ENCODE data around the gene HLF.

HLF gene

GRCh38 chr17:55248077-55248476 lies 16.7 kb upstream of the HLF start:
- intact Hi-C loops (cut with DNase I), result no loop called here
- no peak for DNase-seq

- DNase-seq, result no peak
- intact Hi-C loops (cut with DNase I), result no loop called here
These were observed 14.9 kb upstream of the HLF start for GRCh38 chr17:55249861-55250260.

DNA sequence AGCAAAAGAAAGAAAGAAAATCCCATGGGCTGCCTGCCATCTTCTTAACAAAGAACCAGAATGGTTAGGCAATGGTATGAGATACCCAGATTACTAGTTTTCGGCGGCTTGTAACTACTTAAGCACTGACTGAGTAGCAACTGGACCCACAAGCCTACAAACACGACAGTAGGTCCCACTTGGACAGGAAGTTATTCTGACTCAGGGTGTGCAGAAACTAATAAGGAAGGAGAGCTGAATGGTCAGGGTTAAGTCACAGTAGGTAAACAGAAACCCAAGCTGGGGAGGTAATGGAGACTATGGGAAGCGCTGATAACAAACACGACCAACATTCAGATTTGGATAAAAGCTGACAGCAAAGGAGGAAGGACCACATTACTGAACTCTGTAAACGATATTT lies 10.4 kb upstream of the HLF start:
- intact Hi-C loops (cut with DNase I), result no loop called here
- no peak for DNase-seq

DNA sequence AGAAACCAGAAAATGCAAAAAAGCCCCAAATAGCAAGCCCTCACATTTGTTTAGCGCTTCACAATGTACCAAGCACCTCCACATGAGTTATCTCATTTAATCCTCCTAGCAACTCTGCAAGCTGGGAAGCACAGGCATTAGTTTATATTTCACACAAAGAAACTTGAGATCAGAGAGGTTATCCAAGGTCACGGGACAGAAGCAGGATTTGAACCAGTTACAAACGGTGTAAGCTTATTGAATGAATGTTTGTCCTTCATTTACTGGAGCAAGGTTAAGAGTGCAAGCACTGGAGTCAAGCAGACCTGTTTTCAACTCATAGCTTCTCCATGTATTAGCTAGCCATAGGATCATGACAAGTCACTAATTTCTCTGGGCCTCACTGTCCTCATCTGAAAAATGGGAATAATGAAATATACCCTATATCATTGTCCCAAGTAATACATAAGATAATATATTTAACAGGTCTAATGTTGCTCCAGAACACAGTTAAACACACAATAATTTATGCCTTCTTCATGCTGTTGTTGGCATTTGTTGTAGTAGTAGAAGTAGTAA lies 6.1 kb upstream of the HLF start:
- intact Hi-C loops (cut with DNase I), result no loop called here
- no peak for DNase-seq

- no peak for DNase-seq
- intact Hi-C loops (cut with DNase I), result no loop called here
These were observed 5.1 kb upstream of the HLF start for GRCh38 chr17:55259684-55260111.

DNA sequence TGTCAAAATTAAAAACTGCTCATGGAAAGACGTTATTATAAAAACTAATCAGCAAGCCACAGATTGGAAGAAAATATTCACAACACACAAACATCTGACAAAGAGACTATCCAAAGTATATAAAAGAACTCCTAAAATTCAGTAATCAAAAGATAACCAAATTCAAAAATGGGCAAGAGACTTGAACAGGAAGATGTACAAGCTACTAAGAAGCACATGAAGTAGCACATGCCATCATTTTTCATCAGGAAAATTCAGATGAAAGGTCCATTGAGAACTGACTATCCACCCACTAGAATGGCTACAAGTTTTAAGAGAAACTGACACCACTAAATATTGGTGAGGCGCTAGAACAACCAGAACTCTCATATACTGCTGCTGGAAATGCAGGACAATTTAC lies 3.4 kb upstream of the HLF start:
- DNase-seq, result no peak
- intact Hi-C loops (cut with DNase I), result no loop called here

DNA sequence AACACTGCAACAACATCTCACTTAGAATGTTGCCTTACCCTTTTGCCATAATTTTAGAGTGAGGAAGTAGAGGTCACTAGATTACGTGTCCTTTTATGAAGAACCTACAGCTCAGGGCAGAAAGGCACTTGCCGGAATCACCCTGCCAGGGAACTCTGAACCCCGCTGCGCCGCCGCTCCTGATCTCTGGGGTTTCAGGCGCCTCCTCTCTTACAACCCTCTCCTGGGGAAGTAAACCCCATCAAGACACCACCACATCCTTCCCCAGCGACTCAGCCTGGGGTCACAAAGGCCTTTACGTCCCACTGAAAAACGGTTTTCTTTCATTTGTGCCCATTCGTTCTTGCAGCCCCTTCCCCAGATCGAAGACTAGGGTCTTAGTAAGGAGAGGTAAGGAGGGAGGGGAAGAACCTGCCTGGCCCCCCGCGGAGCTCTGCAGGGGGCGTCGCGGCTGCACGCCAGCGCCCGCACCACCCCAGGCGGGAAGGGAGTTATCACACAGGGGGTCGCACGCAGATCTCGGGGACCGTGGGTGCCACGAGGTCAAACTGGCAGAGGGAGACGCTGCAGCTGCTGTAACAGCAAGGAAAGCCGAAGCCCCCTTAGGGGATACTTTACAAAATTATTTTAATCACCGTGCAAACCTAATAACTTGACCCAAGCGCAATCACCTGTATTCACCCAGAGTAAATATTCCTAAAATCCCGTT lies 1.0 kb upstream of the HLF start:
- DNase-seq, result no peak
- intact Hi-C loops (cut with DNase I), result loop anchor here (1.0 kb wide), 1 partner anchor 25 kb away; no protein-coding TSS in a partner anchor

GRCh38 chr17:55264278-55264644 lies 499 bp upstream of the HLF start:
- intact Hi-C loops (cut with DNase I), result loop anchor here (1.0 kb wide), 1 partner anchor 26 kb away; no protein-coding TSS in a partner anchor
- DNase-seq, result no peak

DNA sequence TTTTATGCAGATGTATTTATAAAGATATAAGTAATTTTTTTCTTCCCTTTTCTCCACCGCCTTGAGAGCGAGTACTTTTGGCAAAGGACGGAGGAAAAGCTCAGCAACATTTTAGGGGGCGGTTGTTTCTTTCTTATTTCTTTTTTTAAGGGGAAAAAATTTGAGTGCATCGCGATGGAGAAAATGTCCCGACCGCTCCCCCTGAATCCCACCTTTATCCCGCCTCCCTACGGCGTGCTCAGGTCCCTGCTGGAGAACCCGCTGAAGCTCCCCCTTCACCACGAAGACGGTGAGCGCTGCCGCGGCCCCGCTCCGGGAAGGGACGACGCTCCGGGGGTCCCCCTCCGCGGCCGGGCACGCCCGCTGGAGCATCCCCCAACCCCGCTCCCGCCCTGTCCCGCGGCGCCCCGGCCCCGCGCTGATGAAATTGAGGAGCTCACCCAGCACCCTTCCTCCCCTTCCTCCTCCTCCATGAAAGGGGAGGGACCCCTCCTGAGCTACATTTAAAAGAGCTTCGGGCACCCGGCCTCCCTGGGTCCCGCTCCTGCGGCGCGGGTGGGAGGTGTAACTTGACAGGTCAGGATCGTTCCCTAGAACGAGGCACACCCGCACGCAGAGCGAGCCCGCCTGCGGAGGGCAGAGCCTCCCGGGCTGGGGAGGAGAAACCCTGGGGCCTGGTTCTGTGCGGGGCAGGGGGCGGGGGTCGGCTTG lies 706 bp downstream of the HLF start:
- peak in 3 of 10 donors; percentile 77 to 87 (median 83) for DNase-seq
- intact Hi-C loops (cut with DNase I), result no loop called here

- DNase-seq, result peak in 4 of 10 donors; percentile 12 to 87 (median 46)
- intact Hi-C loops (cut with DNase I), result no loop called here
These were observed 1.5 kb downstream of the HLF start for GRCh38 chr17:55266051-55266957.

DNA sequence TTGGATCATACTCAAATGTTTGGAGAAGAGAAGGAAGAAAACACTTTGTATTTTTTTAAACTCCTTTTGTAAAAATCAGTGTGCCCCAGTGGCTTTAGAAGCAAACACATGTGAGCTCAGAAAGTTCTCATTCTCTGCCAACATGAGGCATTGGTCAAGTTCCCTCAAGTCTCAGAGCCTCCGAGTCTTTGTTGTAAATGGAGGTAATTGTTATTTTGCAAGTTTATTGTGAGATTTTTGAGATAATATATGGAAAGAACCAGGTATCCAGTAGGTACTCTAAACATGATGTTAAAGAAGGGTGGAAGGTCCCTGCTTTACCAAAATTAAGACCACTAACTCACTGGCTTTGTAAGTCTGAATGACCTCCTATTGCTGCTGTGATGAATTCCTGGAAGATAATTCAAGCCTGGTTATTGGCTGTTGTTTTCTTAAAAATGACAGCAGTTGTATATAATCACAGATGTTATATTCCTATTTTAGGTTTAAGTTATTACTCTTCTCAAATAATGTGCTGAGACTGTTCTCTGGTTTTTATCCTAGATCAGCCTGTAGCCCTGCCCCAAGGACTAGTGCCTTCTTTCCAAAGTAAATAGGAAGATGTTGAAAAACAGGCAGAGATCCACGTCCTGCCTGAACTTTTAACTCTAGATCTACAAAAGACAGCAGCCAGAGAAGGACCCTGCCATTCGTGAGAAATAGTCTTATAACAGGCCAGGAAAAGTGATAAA lies 2.4 kb downstream of the HLF start:
- intact Hi-C loops (cut with DNase I), result no loop called here
- no peak for DNase-seq

DNA sequence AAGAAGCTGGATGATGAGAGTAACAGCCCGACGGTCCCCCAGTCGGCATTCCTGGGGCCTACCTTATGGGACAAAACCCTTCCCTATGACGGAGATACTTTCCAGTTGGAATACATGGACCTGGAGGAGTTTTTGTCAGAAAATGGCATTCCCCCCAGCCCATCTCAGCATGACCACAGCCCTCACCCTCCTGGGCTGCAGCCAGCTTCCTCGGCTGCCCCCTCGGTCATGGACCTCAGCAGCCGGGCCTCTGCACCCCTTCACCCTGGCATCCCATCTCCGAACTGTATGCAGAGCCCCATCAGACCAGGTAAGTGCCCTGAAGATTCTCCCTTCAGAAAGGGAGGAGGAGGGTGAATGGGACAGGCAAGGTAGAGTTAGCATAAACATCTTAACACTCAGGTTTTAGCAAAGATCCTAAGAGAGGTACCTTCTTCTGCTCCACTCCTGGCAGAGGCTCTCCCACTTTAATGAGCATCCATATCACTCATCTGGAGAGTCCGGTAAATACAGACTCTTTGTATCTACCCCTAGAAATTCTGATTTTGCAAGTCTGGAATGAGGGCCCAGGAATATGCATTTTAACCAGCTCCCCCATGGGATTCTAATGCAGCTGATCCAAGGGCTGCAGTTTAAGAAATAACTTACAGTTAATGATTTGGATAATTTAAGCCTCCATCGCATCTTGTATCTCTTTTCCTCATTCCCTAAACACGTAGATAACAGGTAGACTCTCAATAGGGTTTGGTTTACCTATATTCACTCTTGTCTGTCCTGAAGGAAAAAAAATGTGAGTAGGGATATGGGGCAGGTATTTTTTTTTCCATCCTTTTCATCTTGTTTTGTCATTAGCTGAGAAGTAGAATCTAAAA lies 3.3 kb downstream of the HLF start:
- intact Hi-C loops (cut with DNase I), result no loop called here
- no peak for DNase-seq

GRCh38 chr17:55268649-55269480 lies 4.1 kb downstream of the HLF start:
- DNase-seq, result no peak
- intact Hi-C loops (cut with DNase I), result no loop called here

DNA sequence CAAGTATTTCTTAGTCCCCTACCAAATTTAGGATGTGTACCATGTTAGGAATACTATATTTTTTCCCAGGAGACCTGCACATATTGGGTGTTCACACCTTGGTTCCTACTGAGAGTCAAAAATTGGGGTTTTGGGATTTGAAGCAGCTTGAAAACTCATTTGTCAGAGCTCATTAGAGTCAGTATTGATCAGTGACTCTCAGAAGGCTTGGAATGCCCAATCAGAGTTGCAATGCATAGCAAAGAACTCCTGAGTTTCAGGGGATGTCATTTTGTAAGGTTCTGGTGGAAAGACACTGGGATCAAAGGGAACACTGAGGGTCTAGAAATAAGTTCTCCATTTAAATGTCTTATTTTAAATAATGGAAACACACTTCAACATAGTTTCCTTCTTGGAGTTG lies 5.1 kb downstream of the HLF start:
- DNase-seq, result no peak
- intact Hi-C loops (cut with DNase I), result no loop called here

DNA sequence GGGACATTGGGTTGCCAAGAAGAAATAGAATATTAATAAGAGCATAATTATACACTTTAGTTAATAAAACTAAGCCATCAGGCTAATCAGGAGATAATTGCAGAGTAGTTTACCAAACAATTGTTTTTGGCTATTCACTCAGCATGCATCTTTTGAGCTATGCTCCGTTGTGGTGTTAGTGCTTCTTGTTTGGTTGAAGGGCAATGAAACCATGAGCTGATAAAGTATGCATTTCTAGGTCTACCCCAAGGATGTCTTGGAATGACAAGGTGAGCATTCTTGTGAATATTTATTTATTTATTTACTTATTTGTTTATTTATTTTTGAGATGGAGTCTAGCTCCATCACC lies 6.4 kb downstream of the HLF start:
- intact Hi-C loops (cut with DNase I), result no loop called here
- DNase-seq, result no peak

DNA sequence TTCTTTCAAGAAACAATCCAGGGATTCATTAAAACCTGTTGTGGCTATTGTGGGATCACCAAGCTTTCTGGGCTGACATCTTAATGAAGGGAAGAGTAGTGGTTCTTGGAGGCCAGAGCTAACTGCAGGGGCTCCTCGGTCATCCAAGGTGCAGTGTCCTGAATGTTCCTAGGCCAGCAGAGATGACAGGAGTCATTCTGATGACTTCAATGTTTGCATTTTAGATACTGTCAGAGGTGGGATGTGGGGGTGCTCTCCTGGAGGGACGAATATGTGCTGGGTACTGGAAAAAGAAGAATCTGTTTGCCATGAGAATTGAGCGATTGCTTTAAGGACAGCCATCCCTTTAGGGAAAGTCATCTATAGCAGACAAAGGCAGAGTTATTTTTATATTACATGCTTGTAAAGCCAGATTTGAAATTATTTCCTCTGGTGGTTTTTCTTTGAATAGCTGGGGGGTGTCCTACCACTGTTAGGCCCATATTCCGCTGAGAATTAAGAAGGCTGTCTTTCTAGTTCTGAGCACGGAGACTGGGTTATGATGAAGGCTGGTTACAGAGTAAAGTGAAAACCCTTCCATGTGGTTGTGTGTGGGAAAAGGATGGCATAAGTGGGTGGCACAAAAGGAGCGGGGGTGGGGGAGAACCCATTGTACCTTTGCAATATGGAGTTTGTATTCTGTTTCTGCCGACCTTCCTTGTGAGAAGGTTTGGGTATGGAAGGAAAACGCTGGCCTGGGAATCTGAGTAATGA lies 7.4 kb downstream of the HLF start:
- intact Hi-C loops (cut with DNase I), result no loop called here
- no peak for DNase-seq

DNA sequence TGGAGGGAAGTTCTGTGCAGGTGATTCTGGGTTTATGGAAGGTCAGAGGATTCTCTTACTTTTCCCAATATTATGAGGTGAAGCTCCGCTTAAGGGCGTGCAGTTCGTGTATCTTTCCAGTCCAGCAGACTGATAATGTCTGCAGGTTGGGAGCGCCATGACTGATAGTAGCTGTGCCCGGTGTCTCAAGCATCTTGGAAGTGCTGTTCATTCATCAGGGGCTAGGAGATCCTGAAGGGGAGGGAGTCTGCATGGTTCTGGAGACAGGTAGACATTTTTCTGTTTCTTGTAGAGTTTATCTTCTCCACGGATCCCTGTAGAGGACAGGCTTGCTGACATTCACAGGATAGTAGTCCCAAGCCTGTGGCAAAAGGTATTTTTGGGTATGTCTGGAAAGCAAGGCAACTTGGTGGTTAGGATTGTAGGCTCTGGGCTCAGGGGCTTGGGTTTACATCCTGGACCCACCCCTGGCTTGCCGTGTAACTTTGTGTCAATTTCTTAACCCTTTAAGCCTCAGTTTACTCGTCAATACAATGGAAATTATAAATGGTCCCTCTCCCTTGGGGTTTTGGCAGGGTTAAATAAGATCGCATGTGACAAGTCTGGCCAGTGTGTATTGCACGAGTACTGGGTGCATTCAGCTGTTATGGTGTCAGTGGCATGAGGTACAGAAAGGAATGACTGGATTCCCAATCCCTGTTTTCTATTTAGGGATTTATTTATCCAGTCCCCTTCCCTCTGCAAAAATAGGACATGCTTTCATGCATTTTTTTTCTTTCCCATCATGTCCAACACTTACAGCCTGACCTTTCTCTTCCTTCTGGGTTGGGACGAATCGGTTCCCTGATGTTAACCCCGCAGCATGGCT lies 8.2 kb downstream of the HLF start:
- DNase-seq, result no peak
- intact Hi-C loops (cut with DNase I), result no loop called here

Measured in posterior cingulate gyrus (tissue), 11 donors.